Jurkat, Clone E6-1 (cell line): ENCODE results near the gene KRT84.
A peak's percentile ranks its signal among the peaks of the same experiment; 100 is the strongest.
"Not testable (repeated sequence)": the region's sequence is repeated elsewhere in the genome, so short reads cannot be mapped to it uniquely, and the experiment has no call there.

ENCODE experiments used
- DNase-seq: peaks from one replicate; pipeline ENCODE4 v3.0.0-alpha.2; 2011; ENCODE audit warnings: low read depth, low spot score
- H3K4me3 ChIP-seq: 2 replicates; pipeline ENCODE4 v1.5.1; 2011; ENCODE audit warnings: mild to moderate bottlenecking, low read length, control low read depth, moderate library complexity

The KRT84 gene

GRCh38 chr12:52351196-52352059 is 34.0 kb downstream of the KRT84 start:
- H3K4me3 ChIP-seq, result no peak overlapping the region
- peak; percentile 76 for DNase-seq

- H3K4me3 ChIP-seq, result no peak overlapping the region
- DNase-seq, result no peak
Observed at GRCh38 chr12:52350786-52351185, 34.7 kb downstream of the KRT84 start.

- H3K4me3 ChIP-seq, result no peak overlapping the region
- DNase-seq, result no peak
Observed at GRCh38 chr12:52350021-52350620, 35.3 kb downstream of the KRT84 start.

GRCh38 chr12:52349196-52349595 is 36.3 kb downstream of the KRT84 start:
- no peak overlapping the region for H3K4me3 ChIP-seq
- no peak for DNase-seq

- no peak overlapping the region for H3K4me3 ChIP-seq
- DNase-seq, result no peak
Observed at GRCh38 chr12:52347551-52348510, 37.6 kb downstream of the KRT84 start.

GRCh38 chr12:52347016-52347415 is 38.4 kb downstream of the KRT84 start:
- DNase-seq, result no peak
- H3K4me3 ChIP-seq, result no peak overlapping the region

GRCh38 chr12:52346593-52346992 is 38.9 kb downstream of the KRT84 start:
- no peak overlapping the region for H3K4me3 ChIP-seq
- no peak for DNase-seq

GRCh38 chr12:52345041-52345440 is 40.4 kb downstream of the KRT84 start:
- DNase-seq, H3K4me3 ChIP-seq: not testable (repeated sequence)

- DNase-seq, result no peak
- no peak overlapping the region for H3K4me3 ChIP-seq
Observed at GRCh38 chr12:52344111-52344510, 41.3 kb downstream of the KRT84 start.

GRCh38 chr12:52343550-52343949 is 41.9 kb downstream of the KRT84 start:
- H3K4me3 ChIP-seq, result no peak overlapping the region
- no peak for DNase-seq

- H3K4me3 ChIP-seq, result no peak overlapping the region
- DNase-seq, result no peak
Observed at GRCh38 chr12:52342781-52343490, 42.5 kb downstream of the KRT84 start.

- no peak for DNase-seq
- no peak overlapping the region for H3K4me3 ChIP-seq
Observed at GRCh38 chr12:52341066-52341580, 44.3 kb downstream of the KRT84 start.

GRCh38 chr12:52338241-52338960 is 47.1 kb downstream of the KRT84 start:
- DNase-seq, result no peak
- H3K4me3 ChIP-seq, result no peak overlapping the region

GRCh38 chr12:52337054-52337453 is 48.4 kb downstream of the KRT84 start:
- DNase-seq, result no peak
- no peak overlapping the region for H3K4me3 ChIP-seq

- no peak for DNase-seq
- no peak overlapping the region for H3K4me3 ChIP-seq
Observed at GRCh38 chr12:52336641-52337040, 48.8 kb downstream of the KRT84 start.

- H3K4me3 ChIP-seq, result no peak overlapping the region
- DNase-seq, result no peak
Observed at GRCh38 chr12:52335598-52336262, 49.7 kb downstream of the KRT84 start.

- H3K4me3 ChIP-seq, result no peak overlapping the region
- DNase-seq, result no peak
Observed at GRCh38 chr12:52334185-52334584, 51.3 kb downstream of the KRT84 start.

GRCh38 chr12:52333321-52333720 is 52.1 kb downstream of the KRT84 start:
- DNase-seq, result no peak

More at GRCh38 chr12:52333321-52333720, 52.1 kb downstream of the KRT84 start:
- H3K4me3 ChIP-seq, result no peak overlapping the region
